CD4-positive, alpha-beta T cell treated with Interleukin-4 for 1 hour (primary cell): Measurements from ENCODE around the gene SPIN4.
"Not testable (repeated sequence)": the region's sequence is repeated elsewhere in the genome, so short reads cannot be mapped to it uniquely, and the experiment has no call there.

ENCODE experiments used
- DNase-seq, 2 donors: peaks; one replicate each; pipeline ENCODE4 v3.0.0-alpha.2; 2020 to 2022

The SPIN4 gene

GRCh38 chrX:63350941-63351616, at the start of gene SPIN4:
Gene SPIN4, minus strand, starts transcription at chrX:63351332. Its CDS starts 513 bp downstream, at chrX:63350819.
- peak; percentile 67 to 76 for DNase-seq

GRCh38 chrX:63400340-63400739, 49.2 kb upstream of the SPIN4 start:
- no peak for DNase-seq

- no peak for DNase-seq
Observed at GRCh38 chrX:63394872-63395271, 43.7 kb upstream of the SPIN4 start.

- DNase-seq = not testable (repeated sequence)
Observed at GRCh38 chrX:63393094-63393493, 42.0 kb upstream of the SPIN4 start.

GRCh38 chrX:63387411-63387810, 36.3 kb upstream of the SPIN4 start:
- DNase-seq = no peak

GRCh38 chrX:63384263-63384662, 33.1 kb upstream of the SPIN4 start:
- not testable (repeated sequence) for DNase-seq

GRCh38 chrX:63373012-63373411, 21.9 kb upstream of the SPIN4 start:
- not testable (repeated sequence) for DNase-seq

- not testable (repeated sequence) for DNase-seq
Observed at GRCh38 chrX:63367699-63368098, 16.6 kb upstream of the SPIN4 start.

- DNase-seq = no peak
Observed at GRCh38 chrX:63363788-63364187, 12.7 kb upstream of the SPIN4 start.

- no peak for DNase-seq
Observed at GRCh38 chrX:63361494-63361893, 10.4 kb upstream of the SPIN4 start.

- no peak for DNase-seq
Observed at GRCh38 chrX:63354484-63354883, 3.4 kb upstream of the SPIN4 start.

GRCh38 chrX:63350465-63350877, 661 bp downstream of the SPIN4 start:
- peak in 1 of 2 donors; percentile 14 for DNase-seq

- no peak for DNase-seq
Observed at GRCh38 chrX:63349307-63349706, 1.8 kb downstream of the SPIN4 start.

- peak in 1 of 2 donors; percentile 33 for DNase-seq
Observed at GRCh38 chrX:63330681-63331080, 20.5 kb downstream of the SPIN4 start.

- DNase-seq = no peak
Observed at GRCh38 chrX:63327788-63328187, 23.3 kb downstream of the SPIN4 start.

GRCh38 chrX:63299596-63299995, 51.5 kb downstream of the SPIN4 start:
- no peak for DNase-seq
